Thymus (tissue), 11 donors: Measurements from ENCODE around the gene TMEM273. TPM values are rescaled to one million over a fixed set of nuclear protein-coding genes. Genes with fewer than 3 reads are reported as not detected.

Experiments used
- DNase-seq, 9 donors: peaks; one replicate each; pipeline ENCODE4 v3.0.0-alpha.2; 2013; ENCODE audit warnings: low spot score in 9 of 9, low read depth in 6 of 9, missing footprints in 1 of 9
- H3K27ac ChIP-seq, 2 donors: one replicate each; pipeline ENCODE4 v1.5.1; 2013; ENCODE audit warnings: control low read depth in 1 of 2, low read depth in 1 of 2, low read length in 1 of 2, mild to moderate bottlenecking in 1 of 2, moderate library complexity in 1 of 2
- H3K27me3 ChIP-seq, 2 donors: one replicate each; pipeline ENCODE4 v1.5.1; 2013; ENCODE audit warnings: low read length in 1 of 2; ENCODE audit not compliant: control insufficient read depth in 2 of 2, insufficient read depth in 1 of 2
- H3K36me3 ChIP-seq, 2 donors: one replicate each; pipeline ENCODE4 v1.5.1; 2013; ENCODE audit warnings: low read length in 1 of 2, mild to moderate bottlenecking in 1 of 2, moderate library complexity in 1 of 2; ENCODE audit not compliant: control insufficient read depth in 2 of 2, insufficient read depth in 2 of 2
- H3K4me1 ChIP-seq, 2 donors: one replicate each; pipeline ENCODE4 v1.5.1; 2013; ENCODE audit warnings: low read length in 2 of 2; ENCODE audit not compliant: control insufficient read depth in 2 of 2, insufficient read depth in 2 of 2
- H3K4me3 ChIP-seq, 2 donors: one replicate each; pipeline ENCODE4 v1.5.1; 2013; ENCODE audit warnings: low read length in 2 of 2, control low read depth in 1 of 2, mild to moderate bottlenecking in 1 of 2
- H3K9me3 ChIP-seq, 2 donors: one replicate each; pipeline ENCODE4 v1.5.1; 2013; ENCODE audit warnings: low read length in 1 of 2, mild to moderate bottlenecking in 1 of 2; ENCODE audit not compliant: control insufficient read depth in 2 of 2, insufficient read depth in 1 of 2
- WGBS: extraction: QIAGEN DNeasy Blood & Tissue Kit; methylation state at CpG from one replicate; pipeline ENCODE4 v1.1.7; 2013; 5-methylcytosine and 5-hydroxymethylcytosine counted together
- polyA plus RNA-seq: library from polyadenylated mRNA; stranded (reverse); fragments of 200-250 nt; gene quantifications from one replicate; pipeline ENCODE4 v1.2.3, GENCODE V29; 2013
- total RNA-seq: library from RNA; stranded (reverse); fragments of 120-200 nt; gene quantifications from one replicate; pipeline ENCODE4 v1.2.4, GENCODE V29; 2013
- donor health status: healthy.

TMEM273 gene
- total and polyA plus RNA-seq, 2 donors, result 10.2 to 19.6 TPM

- no peak overlapping the region for H3K4me3 ChIP-seq
- no peak for DNase-seq
- H3K36me3 ChIP-seq, result no peaks in the 10 kb centered on the region
- H3K9me3 ChIP-seq, result peaks cover 0 to 6% of the 10 kb centered on the region in 2 donors
- H3K27me3 ChIP-seq, result no peaks in the 10 kb centered on the region
- 92% methylated on average over 2 of the region's 2 CpGs for WGBS
- peaks cover 0 to 7% of the 10 kb centered on the region in 2 donors for H3K4me1 ChIP-seq
- H3K27ac ChIP-seq, result no peak overlapping the region
These were observed 44.0 kb downstream of the TMEM273 start for GRCh38 chr10:49144058-49144720.

GRCh38 chr10:49143249-49143648 is 44.9 kb downstream of the TMEM273 start:
- peaks cover 0 to 10% of the 10 kb centered on the region in 2 donors for H3K4me1 ChIP-seq
- no peaks in the 10 kb centered on the region for H3K36me3 ChIP-seq
- H3K9me3 ChIP-seq, result peaks cover 0 to 6% of the 10 kb centered on the region in 2 donors
- no peak overlapping the region for H3K27ac ChIP-seq
- DNase-seq, result no peak
- H3K27me3 ChIP-seq, result no peaks in the 10 kb centered on the region
- H3K4me3 ChIP-seq, result no peak overlapping the region

DNA sequence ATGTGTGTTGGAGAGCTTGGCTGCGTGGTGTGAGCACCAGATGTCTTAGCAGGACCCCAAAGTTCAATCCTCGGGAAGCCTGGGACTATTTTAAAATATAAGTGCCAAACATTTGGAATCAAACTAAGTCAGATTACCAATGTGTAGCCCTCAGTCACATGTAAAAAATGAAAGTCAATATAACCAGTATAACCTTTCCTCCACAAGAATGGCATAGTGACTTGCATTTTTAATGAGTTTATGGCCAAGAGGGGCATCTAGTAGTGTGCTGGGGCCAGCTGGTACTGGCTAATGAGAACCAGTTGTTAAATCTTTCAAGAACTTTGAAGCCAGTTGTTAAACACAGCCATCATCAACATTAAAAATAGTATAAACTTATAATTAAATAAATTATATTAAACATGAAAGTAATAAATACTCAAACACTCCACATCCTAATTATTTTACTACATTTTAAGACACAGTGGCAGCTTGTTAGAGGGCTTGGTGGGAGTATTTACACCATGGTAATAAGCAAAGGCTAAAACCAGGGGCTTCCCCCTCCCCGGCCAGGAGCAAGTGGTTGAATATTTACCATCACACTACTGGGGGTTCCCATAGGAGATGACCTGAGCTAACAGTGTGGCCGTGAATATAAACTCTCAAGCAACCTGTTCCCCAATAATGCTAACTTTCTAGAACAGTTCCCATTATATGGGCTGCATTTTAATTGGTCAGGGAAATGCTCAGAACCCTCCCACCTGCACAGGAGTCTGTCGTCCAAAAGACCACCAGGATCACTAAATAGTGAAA is 46.5 kb downstream of the TMEM273 start:
- WGBS, result 95% methylated on average over 5 of the region's 5 CpGs
- H3K4me1 ChIP-seq, result peaks cover 0 to 10% of the 10 kb centered on the region in 2 donors
- H3K27ac ChIP-seq, result no peak overlapping the region
- H3K4me3 ChIP-seq, result no peak overlapping the region
- no peaks in the 10 kb centered on the region for H3K27me3 ChIP-seq
- H3K9me3 ChIP-seq, result no peaks in the 10 kb centered on the region
- H3K36me3 ChIP-seq, result no peaks in the 10 kb centered on the region
- DNase-seq, result no peak

- H3K36me3 ChIP-seq, result no peaks in the 10 kb centered on the region
- DNase-seq, result no peak
- no peaks in the 10 kb centered on the region for H3K27me3 ChIP-seq
- H3K4me3 ChIP-seq, result no peak overlapping the region
- WGBS, result 95% methylated on average over 5 of the region's 5 CpGs
- H3K27ac ChIP-seq, result no peak overlapping the region
- H3K4me1 ChIP-seq, result peaks cover 0 to 15% of the 10 kb centered on the region in 2 donors
- H3K9me3 ChIP-seq, result no peaks in the 10 kb centered on the region
These were observed 47.6 kb downstream of the TMEM273 start for GRCh38 chr10:49140304-49141177.

DNA sequence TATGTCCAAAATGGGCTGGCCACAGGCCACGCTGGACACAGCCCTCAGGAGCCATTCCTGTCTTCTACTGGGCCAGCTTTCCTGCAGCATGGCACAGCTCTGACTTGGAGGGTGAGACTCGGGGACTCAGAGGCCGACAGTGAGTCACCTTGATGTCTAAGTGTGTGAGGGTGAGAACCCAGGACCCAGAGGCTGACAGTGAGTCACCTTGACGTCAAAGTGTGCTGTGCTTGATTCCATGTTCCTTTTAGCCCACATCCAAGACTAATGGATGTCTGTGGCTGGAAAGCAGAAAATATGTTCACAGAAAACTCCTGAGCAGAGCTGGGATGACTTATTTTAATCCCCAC is 48.4 kb downstream of the TMEM273 start:
- Histone ChIP-seq H3K4me3 (no peak overlapping the region), H3K4me1 (peaks cover 0 to 23% of the 10 kb centered on the region in 2 donors), H3K9me3 (no peaks in the 10 kb centered on the region), H3K36me3 (no peaks in the 10 kb centered on the region), H3K27me3 (no peaks in the 10 kb centered on the region), H3K27ac (no peak overlapping the region)
- WGBS, result 95% methylated on average over 4 of the region's 4 CpGs
- DNase-seq, result no peak

- no peaks in the 10 kb centered on the region for H3K36me3 ChIP-seq
- WGBS, result 86% methylated on average over 8 of the region's 8 CpGs
- peaks cover 1 to 26% of the 10 kb centered on the region in 2 donors for H3K4me1 ChIP-seq
- no peak overlapping the region for H3K27ac ChIP-seq
- DNase-seq, result no peak
- H3K4me3 ChIP-seq, result no peak overlapping the region
- H3K27me3 ChIP-seq, result no peaks in the 10 kb centered on the region
- H3K9me3 ChIP-seq, result no peaks in the 10 kb centered on the region
These were observed 49.0 kb downstream of the TMEM273 start for GRCh38 chr10:49139028-49139845.

DNA sequence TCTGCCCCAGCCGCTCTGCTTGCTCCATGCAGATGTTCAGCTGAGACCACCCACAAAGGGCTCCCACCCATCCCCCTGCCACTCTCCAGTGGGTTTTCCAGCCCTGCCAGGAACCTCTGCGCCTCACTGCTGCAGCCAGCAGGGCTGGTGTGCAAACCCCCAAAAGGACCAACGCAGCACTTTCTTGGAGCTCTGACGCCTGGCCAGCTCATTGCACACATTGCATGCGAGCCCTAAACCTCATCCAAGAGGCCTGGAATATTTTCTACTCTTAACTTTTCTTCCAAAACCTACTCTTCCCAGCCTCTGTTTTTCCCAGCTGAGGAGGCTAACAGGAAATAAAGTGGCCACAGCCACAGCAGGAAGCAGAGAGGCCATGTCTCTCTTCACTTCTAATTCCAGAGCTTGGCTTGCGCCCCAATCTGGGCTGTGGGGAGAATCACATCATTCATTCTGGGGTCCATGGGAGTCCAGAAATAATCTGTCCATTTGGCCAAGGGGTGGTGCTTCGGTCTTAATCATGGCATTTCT is 49.8 kb downstream of the TMEM273 start:
- no peak for DNase-seq
- Histone ChIP-seq H3K27me3 (no peaks in the 10 kb centered on the region), H3K27ac (no peak overlapping the region), H3K36me3 (no peaks in the 10 kb centered on the region), H3K9me3 (peaks cover 0 to 5% of the 10 kb centered on the region in 2 donors), H3K4me1 (peaks cover 2 to 30% of the 10 kb centered on the region in 2 donors), H3K4me3 (no peak overlapping the region)
- 96% methylated on average over 7 of the region's 7 CpGs for WGBS

- H3K27me3 ChIP-seq, result no peaks in the 10 kb centered on the region
- H3K4me1 ChIP-seq, result peaks cover 2 to 30% of the 10 kb centered on the region in 2 donors
- WGBS, result 94% methylated on average over 1 of the region's 1 CpG
- no peak overlapping the region for H3K27ac ChIP-seq
- H3K36me3 ChIP-seq, result no peaks in the 10 kb centered on the region
- H3K9me3 ChIP-seq, result peaks cover 0 to 5% of the 10 kb centered on the region in 2 donors
- H3K4me3 ChIP-seq, result no peak overlapping the region
- DNase-seq, result no peak
These were observed 51.7 kb downstream of the TMEM273 start for GRCh38 chr10:49136525-49136924.
